IMR-90 (cell line): ENCODE data around the gene DUSP23.

ENCODE experiments used
- CEBPB ChIP-seq: IDR thresholded peaks from 2 replicates; pipeline ENCODE4 v1.6.1; 2012; ENCODE audit warnings: low read depth, low read length, improper control_type of control experiment
- CTCF ChIP-seq: conservative IDR thresholded peaks from 2 replicates; pipeline ENCODE4 v1.5.1; 2012; ENCODE audit warnings: mild to moderate bottlenecking, low read depth, low read length, improper control_type of control experiment
- ELK1 ChIP-seq: fragments of 150-350 bp; IDR thresholded peaks from 2 replicates; pipeline ENCODE4 v1.6.1; 2016; ENCODE audit warnings: low read depth, mild to moderate bottlenecking, low read length, moderate library complexity, borderline replicate concordance
- FOS ChIP-seq: fragments of 150-350 bp; IDR thresholded peaks from 2 replicates; pipeline ENCODE4 v1.6.1; 2016; ENCODE audit warnings: low read depth, low read length
- MAZ ChIP-seq: IDR thresholded peaks from 2 replicates; pipeline ENCODE4 v1.6.1; 2012; ENCODE audit warnings: low read depth, mild to moderate bottlenecking, low read length, improper control_type of control experiment, moderate library complexity, borderline replicate concordance
- MXI1 ChIP-seq: IDR thresholded peaks from 2 replicates; pipeline ENCODE4 v1.6.1; 2012; ENCODE audit warnings: low read depth, mild to moderate bottlenecking, low read length, moderate library complexity, borderline replicate concordance
- POLR2A ChIP-seq: IDR thresholded peaks from 2 replicates; pipeline ENCODE4 v1.6.1; 2012; ENCODE audit warnings: mild to moderate bottlenecking, low read depth, low read length
- RCOR1 ChIP-seq: IDR thresholded peaks from 2 replicates; pipeline ENCODE4 v1.6.1; 2012; ENCODE audit warnings: mild to moderate bottlenecking, low read length, improper control_type of control experiment; ENCODE audit not compliant: insufficient replicate concordance
- RFX5 ChIP-seq: IDR thresholded peaks from 2 replicates; pipeline ENCODE4 v1.8.0; 2012; ENCODE audit warnings: low read depth, mild to moderate bottlenecking, low read length, moderate library complexity
- SMC3 ChIP-seq: fragments of 150-350 bp; IDR thresholded peaks from 2 replicates; pipeline ENCODE4 v1.6.1; 2016; ENCODE audit warnings: low read depth, mild to moderate bottlenecking, antibody characterized with exemption, low read length, moderate library complexity
- USF2 ChIP-seq: fragments of 150-350 bp; IDR thresholded peaks from 2 replicates; pipeline ENCODE4 v1.6.1; 2017; ENCODE audit warnings: mild to moderate bottlenecking, antibody characterized with exemption, low read length, low read depth

- TF ChIP-seq CTCF, result no peak
- no peak for TF ChIP-seq SMC3
- no peak for TF ChIP-seq USF2
- no peak for TF ChIP-seq MXI1
- TF ChIP-seq POLR2A, result no peak
- TF ChIP-seq RFX5, result no peak
- no peak for TF ChIP-seq RCOR1
- no peak for TF ChIP-seq ELK1
- no peak for TF ChIP-seq MAZ
- no peak for TF ChIP-seq CEBPB
- no peak for TF ChIP-seq FOS
These were observed 27.4 kb upstream of the DUSP23 start for GRCh38 chr1:159753386-159753785.
